Mesenteric fat pad (tissue), 1 donor: Measurements from ENCODE around the gene ZNF197. TPM values are rescaled to one million over a fixed set of nuclear protein-coding genes. Genes with fewer than 3 reads are reported as not detected.
"Not testable (repeated sequence)": the region's sequence is repeated elsewhere in the genome, so short reads cannot be mapped to it uniquely, and the experiment has no call there.

Source experiments
- DNase-seq: peaks from one replicate; pipeline ENCODE4 v3.0.0-alpha.2; 2020; ENCODE audit warnings: low spot score
- total RNA-seq: library from RNA; stranded (reverse); fragmentation: NEBNext Ultra II Directional; extraction: Animal tissue kit (Norgen Biotek cat#: 25700); gene quantifications from one replicate; pipeline ENCODE4 v1.2.1, GENCODE V29; 2021
- donor health status: DM: yes; HTN: yes; CAD: no.

The ZNF197 gene
- total RNA-seq, 1 donor from 2014 or later, result 10.8 TPM

DNA sequence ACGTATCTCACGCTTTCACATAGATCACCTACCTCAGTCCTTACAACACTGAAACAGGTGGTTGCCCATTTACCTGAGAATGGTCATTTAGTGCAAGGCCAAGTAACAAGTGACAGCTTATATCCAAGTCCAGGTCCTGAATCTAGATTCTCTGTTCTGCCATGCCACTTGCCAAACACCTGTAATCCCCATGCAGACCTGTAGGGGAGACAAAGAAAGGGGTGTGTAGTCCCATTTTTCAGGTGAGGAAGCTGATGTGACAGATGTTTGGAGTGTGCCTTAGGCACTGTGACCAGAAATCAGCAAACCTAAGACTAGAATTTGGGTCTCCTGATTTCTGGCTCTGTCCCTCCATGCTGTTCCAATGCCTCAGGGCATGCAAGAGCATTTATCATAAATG is 36.4 kb downstream of the ZNF197 start:
- DNase-seq, result no peak

DNA sequence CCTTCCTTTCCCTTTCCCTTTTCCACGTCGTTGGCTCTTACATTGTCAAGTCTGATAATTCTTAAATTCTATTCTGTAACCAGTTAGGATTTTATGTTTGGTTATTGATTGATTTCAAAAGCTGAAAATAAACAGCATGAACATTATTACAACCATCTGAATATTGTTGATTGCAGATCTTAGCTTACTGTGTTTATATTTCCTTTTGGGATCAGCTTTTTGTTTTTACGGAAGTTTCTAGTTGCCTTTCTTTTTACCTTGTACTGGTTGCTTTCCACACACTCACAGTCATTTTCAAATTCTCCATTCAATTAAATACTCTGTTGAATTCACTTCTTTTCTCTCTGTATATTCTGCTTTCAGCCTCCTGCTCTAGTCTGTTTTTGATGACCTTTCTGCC is 40.3 kb downstream of the ZNF197 start:
- DNase-seq, result no peak

DNA sequence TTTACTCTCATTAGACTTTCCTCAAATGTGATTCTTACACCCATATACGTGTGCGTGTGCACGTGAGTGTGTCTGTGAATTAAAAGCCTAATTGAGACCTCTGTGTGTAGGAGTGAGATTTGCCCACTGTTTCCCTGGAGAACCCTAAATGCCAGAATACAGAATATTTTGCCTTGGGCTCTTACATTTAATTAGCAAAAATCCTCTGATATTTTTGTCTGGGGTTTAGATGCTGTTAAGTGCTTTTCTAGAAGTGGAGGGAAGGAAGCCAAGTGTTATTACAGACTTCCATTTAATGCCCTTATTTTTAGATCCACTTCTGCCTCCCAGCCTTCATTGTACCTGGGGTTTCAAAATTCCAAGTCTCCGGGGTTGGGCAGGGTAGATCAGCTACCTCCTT is 41.5 kb downstream of the ZNF197 start:
- DNase-seq, result no peak

DNA sequence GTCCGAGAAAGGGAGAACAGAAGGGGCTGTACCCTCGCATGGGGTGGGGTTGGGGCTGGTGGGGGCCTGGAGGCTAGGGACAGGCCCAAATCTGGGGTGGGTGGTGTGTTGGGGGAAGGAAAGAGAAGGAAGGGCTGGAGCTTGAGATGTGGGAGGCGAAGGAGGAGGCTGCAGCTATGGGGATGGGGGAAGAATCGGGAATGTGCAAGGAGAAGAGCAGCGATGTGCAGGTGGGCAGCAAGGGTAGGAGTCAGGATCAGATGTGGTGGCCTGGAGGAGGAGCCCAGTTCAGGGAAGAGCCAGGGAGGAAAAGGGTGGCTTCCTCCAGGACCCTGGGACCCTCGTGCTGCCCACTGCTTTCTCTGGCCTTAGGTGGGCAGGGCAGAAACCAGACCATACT is 44.9 kb downstream of the ZNF197 start:
- DNase-seq, result no peak

DNA sequence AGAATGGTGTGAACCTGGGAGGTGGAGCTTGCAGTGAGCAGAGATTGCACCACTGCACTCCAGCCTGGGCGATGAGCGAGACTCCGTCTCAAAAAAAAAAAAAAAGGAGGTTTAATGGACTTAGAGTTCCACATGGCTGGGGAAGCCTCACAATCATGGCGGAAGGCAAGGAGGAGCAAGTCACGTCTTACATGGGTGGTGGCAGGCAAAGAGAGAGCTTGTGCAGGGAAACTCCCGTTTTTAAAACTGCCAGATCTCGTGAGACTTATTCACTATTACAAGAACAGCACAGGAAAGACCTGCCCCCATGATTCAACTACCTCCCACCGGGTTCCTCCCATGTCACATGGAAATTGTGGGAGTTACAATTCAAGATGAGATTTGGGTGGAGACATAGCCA is 48.6 kb downstream of the ZNF197 start:
- DNase-seq, result not testable (repeated sequence)

DNA sequence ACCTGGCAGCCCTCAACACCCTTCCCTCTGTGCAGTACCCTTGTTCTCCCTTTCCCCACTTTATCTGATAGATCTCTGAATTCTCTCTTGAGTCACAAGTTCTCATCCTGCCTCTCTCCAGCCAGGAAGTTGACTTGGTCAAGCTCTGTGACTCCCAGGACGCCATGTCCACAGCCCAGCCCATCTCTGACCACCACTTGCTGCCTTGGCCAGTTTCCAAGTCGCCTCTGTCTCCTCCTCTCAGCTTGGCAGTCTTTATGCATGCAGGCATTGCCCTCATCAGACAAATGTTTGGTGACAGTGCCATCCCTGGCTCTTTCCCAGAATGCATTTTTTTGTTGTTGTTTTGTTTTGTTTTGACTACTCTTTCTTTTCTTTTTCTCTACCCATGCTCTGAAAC is 49.4 kb downstream of the ZNF197 start:
- DNase-seq, result no peak

DNA sequence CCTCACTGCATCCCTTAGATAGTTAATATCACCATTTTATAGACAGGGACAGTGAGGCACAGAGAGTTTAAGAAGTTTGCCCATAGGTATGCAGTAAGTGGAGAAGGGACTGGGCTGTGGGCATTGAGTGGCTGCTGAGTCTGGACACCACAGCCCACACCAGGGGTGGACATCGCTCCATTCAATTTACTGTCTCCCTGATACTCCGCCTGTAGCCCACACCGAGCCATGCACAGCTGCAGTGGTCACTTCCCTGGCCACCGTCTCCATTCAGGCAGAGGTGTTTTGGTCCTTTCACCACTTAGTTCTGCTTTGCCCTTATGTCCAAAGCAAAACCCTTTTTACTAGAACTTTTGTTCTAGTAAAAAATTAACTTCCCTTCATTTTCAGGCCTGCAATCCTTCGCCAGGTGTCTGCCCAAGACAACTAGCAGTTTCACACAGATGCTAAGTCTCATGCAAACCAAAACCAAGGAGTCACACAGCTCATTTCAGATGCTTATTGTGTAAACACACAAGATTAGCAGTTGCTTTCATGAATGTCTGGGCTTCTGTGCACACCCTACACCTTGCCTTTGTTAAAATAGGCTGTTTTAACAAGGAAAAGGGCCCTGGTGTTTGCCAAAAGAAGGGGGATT is 53.8 kb downstream of the ZNF197 start:
- DNase-seq, result no peak

DNA sequence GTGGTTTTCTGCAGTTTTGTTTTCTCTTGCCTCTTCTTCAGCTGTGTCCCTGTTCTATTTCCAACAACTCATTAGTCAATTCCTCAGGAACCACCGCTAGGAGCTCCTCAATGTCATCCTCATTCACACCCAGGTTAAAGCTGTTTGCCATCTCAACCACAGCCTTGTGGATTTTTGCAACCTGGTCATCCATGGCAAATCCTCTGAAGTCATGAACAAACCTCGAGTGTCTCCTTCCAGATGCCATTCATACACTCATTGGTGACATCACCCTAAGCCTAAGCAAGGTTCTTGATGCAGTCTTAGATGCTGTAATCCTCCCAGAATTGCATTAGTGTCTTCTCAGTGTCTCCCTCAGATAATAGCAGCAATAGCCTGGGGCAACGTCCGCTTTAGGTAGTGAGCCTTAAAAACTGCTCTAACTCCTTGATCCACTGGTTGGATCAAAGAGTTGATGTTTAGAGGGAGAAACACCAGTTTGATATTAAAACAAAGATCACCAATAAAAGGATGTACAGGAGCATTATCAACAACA is 56.2 kb downstream of the ZNF197 start:
- no peak for DNase-seq

DNA sequence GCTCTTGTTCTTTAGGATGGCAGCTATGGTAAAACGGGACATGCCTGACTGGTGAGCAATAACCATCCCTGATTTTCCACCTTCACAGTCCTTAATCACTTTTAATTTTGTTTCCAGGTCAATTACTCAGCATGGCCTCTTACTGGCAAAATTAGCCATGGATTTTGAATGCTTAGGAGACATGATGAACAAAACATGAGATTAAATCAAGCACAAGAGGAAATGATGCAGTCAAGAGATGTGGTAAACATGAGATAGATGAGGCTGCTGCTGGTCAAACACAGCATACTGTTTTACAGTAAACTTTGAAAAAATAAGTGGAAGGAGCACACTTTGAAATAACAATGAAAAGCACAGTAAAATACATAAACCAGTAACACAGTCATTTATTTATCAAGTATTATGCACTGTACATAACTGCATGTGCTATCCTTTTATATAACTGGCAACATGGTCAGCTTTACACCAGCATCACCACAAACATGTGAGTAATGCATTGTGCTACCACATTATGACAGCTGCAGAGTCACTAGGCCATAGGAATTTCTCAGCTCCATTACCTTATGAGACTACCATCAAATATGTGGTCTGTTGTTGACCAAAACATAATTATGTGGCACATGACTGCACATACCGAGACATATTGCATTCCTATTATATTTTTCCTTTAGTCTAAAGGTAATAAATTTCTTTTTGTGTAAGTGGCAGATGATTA is 57.5 kb downstream of the ZNF197 start:
- no peak for DNase-seq

DNA sequence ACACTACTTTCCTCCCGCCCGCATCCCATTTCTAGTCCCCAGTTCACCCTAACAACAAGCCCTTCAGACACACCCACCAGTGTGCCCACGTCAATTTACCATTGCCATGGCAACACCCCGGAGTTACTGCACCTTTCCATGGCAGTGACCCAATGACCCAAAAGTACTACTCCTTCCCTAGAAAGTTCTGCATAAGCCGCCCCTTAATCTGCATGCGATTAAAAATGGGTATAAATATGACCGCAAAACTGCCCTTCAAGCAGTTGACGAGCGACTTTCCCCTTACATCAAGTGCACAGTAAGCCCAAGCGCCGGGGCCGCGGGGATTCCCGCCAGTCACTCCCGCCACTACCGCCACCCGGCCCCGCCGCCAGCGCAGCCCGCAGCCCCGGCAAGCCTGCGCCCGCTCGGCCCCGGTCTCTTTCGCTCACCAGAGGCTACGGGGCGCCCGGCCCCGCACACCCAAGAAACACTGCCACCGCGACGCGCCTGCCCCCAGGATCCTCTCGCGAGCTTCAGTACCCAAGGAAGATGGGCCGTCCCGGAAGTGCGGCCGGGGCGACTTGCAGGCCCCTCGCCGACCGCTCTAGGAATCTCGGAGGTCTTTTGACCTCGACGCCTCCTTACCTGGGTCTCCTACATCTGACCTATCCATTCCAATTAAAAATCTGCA is 60.4 kb downstream of the ZNF197 start:
- DNase-seq, result no peak

DNA sequence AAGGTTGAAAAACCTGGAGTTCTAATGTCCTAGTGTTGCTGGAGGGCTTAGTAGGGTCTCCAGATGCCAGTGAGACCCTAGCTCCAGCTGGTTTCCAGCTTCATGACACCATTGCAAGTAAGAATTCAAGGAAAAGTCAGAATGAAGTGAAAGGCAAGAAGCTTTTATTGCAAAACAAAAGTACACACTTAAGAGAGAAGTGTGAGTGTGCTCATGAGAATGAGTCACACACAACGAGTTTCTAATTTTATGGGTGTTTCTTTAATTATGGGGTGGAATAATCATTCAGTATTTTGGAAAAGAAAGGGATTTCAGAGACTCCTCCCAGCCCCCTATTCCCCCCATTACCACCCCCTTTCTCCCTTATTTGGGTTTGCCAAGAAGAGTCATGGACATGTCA is 63.1 kb downstream of the ZNF197 start:
- DNase-seq, result no peak

Other genes with a start within 250 kb of the ZNF197 start
- 13.4 TPM for gene ZNF445, start 147.4 kb upstream of the ZNF197 start, total RNA-seq
- gene ZKSCAN7, start 69.8 kb upstream of the ZNF197 start, total RNA-seq, result 2.7 TPM
- 4.8 TPM for gene ZNF660, start 40.1 kb upstream of the ZNF197 start, total RNA-seq
- 11.7 TPM for gene ZNF35, start 23.7 kb downstream of the ZNF197 start, total RNA-seq
- gene ZNF502, start 87.6 kb downstream of the ZNF197 start, total RNA-seq, result 4.3 TPM
- gene ZNF501, start 104.6 kb downstream of the ZNF197 start, total RNA-seq, result 3.1 TPM
- 17.9 TPM for gene KIAA1143, start 136.6 kb downstream of the ZNF197 start, total RNA-seq
- 0.42 TPM for gene KIF15, start 136.8 kb downstream of the ZNF197 start, total RNA-seq
- gene TMEM42, start 236.9 kb downstream of the ZNF197 start, total RNA-seq, result 8.1 TPM
- not detected for gene TGM4, start 249.6 kb downstream of the ZNF197 start, total RNA-seq